Glutamatergic neuron (in vitro differentiated cells): ENCODE measurements around the gene B4GALT5. TPM values are rescaled to one million over a fixed set of nuclear protein-coding genes. Genes with fewer than 3 reads are reported as not detected.

ENCODE experiments used
- DNase-seq: peaks from one replicate; pipeline ENCODE4 v3.0.0; 2022
- H3K27ac Mint-ChIP-seq: one replicate; pipeline ENCODE4 v1.8.0; 2020; ENCODE audit warnings: mild to moderate bottlenecking, mixed read lengths, inconsistent platforms; ENCODE audit not compliant: unreplicated experiment
- H3K27me3 Mint-ChIP-seq: one replicate; pipeline ENCODE4 v1.8.0; 2020; ENCODE audit warnings: mild to moderate bottlenecking, moderate library complexity, mixed read lengths, inconsistent platforms; ENCODE audit not compliant: unreplicated experiment
- H3K36me3 Mint-ChIP-seq: one replicate; pipeline ENCODE4 v1.8.0; 2020; ENCODE audit warnings: mild to moderate bottlenecking, mixed read lengths, inconsistent platforms; ENCODE audit not compliant: unreplicated experiment
- H3K4me1 Mint-ChIP-seq: one replicate; pipeline ENCODE4 v1.8.0; 2020; ENCODE audit warnings: mild to moderate bottlenecking, low read depth, mixed read lengths, inconsistent platforms; ENCODE audit not compliant: unreplicated experiment
- H3K4me3 Mint-ChIP-seq: one replicate; pipeline ENCODE4 v1.8.0; 2020; ENCODE audit warnings: mild to moderate bottlenecking, mixed read lengths, inconsistent platforms; ENCODE audit not compliant: unreplicated experiment
- H3K9me3 Mint-ChIP-seq: one replicate; pipeline ENCODE4 v1.8.0; 2020; ENCODE audit warnings: mild to moderate bottlenecking, moderate library complexity, mixed read lengths, inconsistent platforms; ENCODE audit not compliant: unreplicated experiment
- CTCF ChIP-seq: fragments of 200-600 bp; sonication (generic); IDR thresholded peaks from one replicate; pipeline ENCODE4 v1.5.0; 2021; ENCODE audit not compliant: partially characterized antibody, unreplicated experiment
- total RNA-seq: library from RNA; stranded (reverse); fragmentation: NEBNext Ultra II Directional; extraction: Animal tissue kit (Norgen Biotek cat#: 25700); gene quantifications from one replicate; pipeline ENCODE4 v1.2.1, GENCODE V29; 2021; ENCODE audit not compliant: unreplicated experiment

Gene B4GALT5
- total RNA-seq, 1 donor from 2014 or later = 61.3 TPM

- no peaks in the 10 kb centered on the region for H3K9me3 Mint-ChIP-seq
- no peak overlapping the region for H3K4me3 Mint-ChIP-seq
- H3K27me3 Mint-ChIP-seq = no peaks in the 10 kb centered on the region
Observed at GRCh38 chr20:49602345-49603208, 111.1 kb downstream of the B4GALT5 start.

GRCh38 chr20:49601153-49601924 is 112.3 kb downstream of the B4GALT5 start:
- DNase-seq = no peak
- H3K27ac Mint-ChIP-seq = no peak overlapping the region
- H3K36me3 Mint-ChIP-seq = no peaks in the 10 kb centered on the region
- TF ChIP-seq CTCF = no peak
- no peaks in the 10 kb centered on the region for H3K4me1 Mint-ChIP-seq
- no peak overlapping the region for H3K4me3 Mint-ChIP-seq
- no peaks in the 10 kb centered on the region for H3K9me3 Mint-ChIP-seq
- no peaks in the 10 kb centered on the region for H3K27me3 Mint-ChIP-seq

More at GRCh38 chr20:49602345-49603208, 111.1 kb downstream of the B4GALT5 start:
- Mint-ChIP-seq H3K36me3 (no peaks in the 10 kb centered on the region), H3K4me1 (no peaks in the 10 kb centered on the region), H3K27ac (no peak overlapping the region)
- no peak for TF ChIP-seq CTCF
- no peak for DNase-seq

- no peak for TF ChIP-seq CTCF
- DNase-seq = no peak
- Mint-ChIP-seq H3K27me3 (no peaks in the 10 kb centered on the region), H3K9me3 (no peaks in the 10 kb centered on the region), H3K27ac (no peak overlapping the region), H3K36me3 (no peaks in the 10 kb centered on the region), H3K4me3 (no peak overlapping the region), H3K4me1 (no peaks in the 10 kb centered on the region)
Observed at GRCh38 chr20:49599746-49600113, 113.9 kb downstream of the B4GALT5 start.

GRCh38 chr20:49597825-49598395 is 115.8 kb downstream of the B4GALT5 start:
- Mint-ChIP-seq H3K27ac (no peak overlapping the region), H3K9me3 (no peaks in the 10 kb centered on the region)

More at GRCh38 chr20:49597825-49598395, 115.8 kb downstream of the B4GALT5 start:
- Mint-ChIP-seq H3K27me3 (no peaks in the 10 kb centered on the region), H3K4me3 (no peak overlapping the region), H3K36me3 (no peaks in the 10 kb centered on the region), H3K4me1 (no peaks in the 10 kb centered on the region)
- no peak for DNase-seq
- no peak for TF ChIP-seq CTCF
